Esophagus squamous epithelium (tissue), 4 donors: Measurements from ENCODE around the gene DDX59.

Experiments used
- POLR2A ChIP-seq, 4 donors: fragments of 450-650 bp; IDR thresholded peaks; one replicate each; pipeline ENCODE4 v1.6.1; 2017; ENCODE audit warnings: antibody characterized with exemption in 4 of 4, mild to moderate bottlenecking in 4 of 4, moderate library complexity in 3 of 4
- TF ChIP-seq, protein P1 (sequence below), 6 experiments: fragments of 450-650 bp in 4 of 6; fragments of 200-600 bp in 2 of 6; sonication (generic) in 2 of 6; IDR thresholded peaks; one replicate each; pipeline ENCODE4 v1.5.1; 2016 to 2019; ENCODE audit warnings: antibody characterized with exemption in 6 of 6, mild to moderate bottlenecking in 4 of 6, moderate library complexity in 4 of 6

- TF ChIP-seq, protein P1, sequence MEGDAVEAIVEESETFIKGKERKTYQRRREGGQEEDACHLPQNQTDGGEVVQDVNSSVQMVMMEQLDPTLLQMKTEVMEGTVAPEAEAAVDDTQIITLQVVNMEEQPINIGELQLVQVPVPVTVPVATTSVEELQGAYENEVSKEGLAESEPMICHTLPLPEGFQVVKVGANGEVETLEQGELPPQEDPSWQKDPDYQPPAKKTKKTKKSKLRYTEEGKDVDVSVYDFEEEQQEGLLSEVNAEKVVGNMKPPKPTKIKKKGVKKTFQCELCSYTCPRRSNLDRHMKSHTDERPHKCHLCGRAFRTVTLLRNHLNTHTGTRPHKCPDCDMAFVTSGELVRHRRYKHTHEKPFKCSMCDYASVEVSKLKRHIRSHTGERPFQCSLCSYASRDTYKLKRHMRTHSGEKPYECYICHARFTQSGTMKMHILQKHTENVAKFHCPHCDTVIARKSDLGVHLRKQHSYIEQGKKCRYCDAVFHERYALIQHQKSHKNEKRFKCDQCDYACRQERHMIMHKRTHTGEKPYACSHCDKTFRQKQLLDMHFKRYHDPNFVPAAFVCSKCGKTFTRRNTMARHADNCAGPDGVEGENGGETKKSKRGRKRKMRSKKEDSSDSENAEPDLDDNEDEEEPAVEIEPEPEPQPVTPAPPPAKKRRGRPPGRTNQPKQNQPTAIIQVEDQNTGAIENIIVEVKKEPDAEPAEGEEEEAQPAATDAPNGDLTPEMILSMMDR (IDR thresholded peaks at IDR 0.05) = no peak
- no peak for TF ChIP-seq POLR2A (IDR thresholded peaks at IDR 0.05)
These were observed 31.6 kb downstream of the DDX59 start for GRCh38 chr1:200638073-200638472.
